CD4-positive, CD25-positive, alpha-beta regulatory T cell (primary cell): Measurements from ENCODE around the gene SPEM1. TPM values are rescaled to one million over a fixed set of nuclear protein-coding genes. Genes with fewer than 3 reads are reported as not detected.
"Not testable (repeated sequence)": the region's sequence is repeated elsewhere in the genome, so short reads cannot be mapped to it uniquely, and the experiment has no call there.

Experiments used
- ATAC-seq, 2 donors: fragments of 150-1000 bp; cut with Tn5 transposase; one replicate each; pipeline ENCODE4 v1.10.0; 2021; ENCODE audit warnings: low read depth in 2 of 2, moderate number of reproducible peaks in 2 of 2, moderate library complexity in 1 of 2
- DNase-seq, 3 donors: peaks; one replicate each; pipeline versions ENCODE4 v3.0.0 to v3.0.0-alpha.2; 2012 to 2022; ENCODE audit warnings: mixed read lengths in 1 of 3
- H3K27ac ChIP-seq: one replicate; pipeline ENCODE4 v1.7.0; 2013; ENCODE audit warnings: mild to moderate bottlenecking, low read length; ENCODE audit not compliant: insufficient read depth, poor library complexity, severe bottlenecking
- H3K27me3 ChIP-seq: one replicate; pipeline ENCODE4 v1.7.0; 2013; ENCODE audit warnings: low read length; ENCODE audit not compliant: control insufficient read depth, insufficient read depth
- H3K36me3 ChIP-seq: one replicate; pipeline ENCODE4 v1.7.0; 2013; ENCODE audit warnings: mild to moderate bottlenecking, low read length, moderate library complexity; ENCODE audit not compliant: control insufficient read depth, insufficient read depth
- H3K4me1 ChIP-seq: 2 replicates; pipeline ENCODE4 v1.7.0; 2013; ENCODE audit warnings: mild to moderate bottlenecking, low read length; ENCODE audit not compliant: insufficient read depth, control insufficient read depth, poor library complexity, severe bottlenecking
- H3K4me3 ChIP-seq: one replicate; pipeline ENCODE4 v1.7.0; 2013; ENCODE audit warnings: low read depth, mild to moderate bottlenecking, low read length, moderate library complexity
- H3K9me3 ChIP-seq, 2 experiments: 1 replicate in 1 of 2; 2 replicates in 1 of 2; pipeline ENCODE4 v1.7.0; 2013; ENCODE audit warnings: low read length in 2 of 2, mild to moderate bottlenecking in 1 of 2, moderate library complexity in 1 of 2; ENCODE audit not compliant: control insufficient read depth in 2 of 2
- H3K27ac Mint-ChIP-seq, 3 donors: one replicate each; pipeline ENCODE4 v1.8.0; 2020 to 2022; ENCODE audit warnings: mild to moderate bottlenecking in 3 of 3, mixed read lengths in 3 of 3, moderate library complexity in 2 of 3
- H3K27me3 Mint-ChIP-seq: one replicate; pipeline ENCODE4 v1.8.0; 2022; ENCODE audit warnings: mild to moderate bottlenecking, mixed read lengths
- H3K36me3 Mint-ChIP-seq: one replicate; pipeline ENCODE4 v1.8.0; 2020; ENCODE audit warnings: mixed read lengths
- H3K4me1 Mint-ChIP-seq, 4 donors: one replicate each; pipeline ENCODE4 v1.8.0; 2020 to 2022; ENCODE audit warnings: mixed read lengths in 4 of 4, mild to moderate bottlenecking in 1 of 4
- H3K4me3 Mint-ChIP-seq, 4 donors: one replicate each; pipeline ENCODE4 v1.8.0; 2020 to 2022; ENCODE audit warnings: mild to moderate bottlenecking in 4 of 4, mixed read lengths in 4 of 4, moderate library complexity in 3 of 4
- H3K9me3 Mint-ChIP-seq, 7 donors: one replicate each; pipeline ENCODE4 v1.8.0; 2020 to 2022; ENCODE audit warnings: mixed read lengths in 7 of 7, mild to moderate bottlenecking in 3 of 7, moderate library complexity in 2 of 7
- polyA plus RNA-seq, 4 donors: library from polyadenylated mRNA; unstranded; fragments of 300-500 nt; fragmentation: Illumina TruSeq; gene quantifications; one replicate each; pipeline ENCODE4 v1.2.3, GENCODE V29; 2021
- total RNA-seq: library from RNA; stranded (reverse); gene quantifications from one replicate; pipeline ENCODE4 v1.2.3, GENCODE V29; 2022

The SPEM1 gene
- total and polyA plus RNA-seq, 5 donors from 2014 or later, result not detected

GRCh38 chr17:7470457-7470973 is 50.4 kb downstream of the SPEM1 start:
- H3K4me1 Mint-ChIP-seq, result peaks cover 0 to 51% (median 13%) of the 10 kb centered on the region in 4 donors
- not testable (repeated sequence) for H3K4me3 Mint-ChIP-seq

More at GRCh38 chr17:7470457-7470973, 50.4 kb downstream of the SPEM1 start:
- not testable (repeated sequence) for H3K36me3 Mint-ChIP-seq, H3K4me1 ChIP-seq, H3K9me3 Mint-ChIP-seq, H3K27ac Mint-ChIP-seq, H3K4me3 ChIP-seq, H3K27ac ChIP-seq, H3K27me3 Mint-ChIP-seq, DNase-seq, H3K9me3 ChIP-seq, H3K27me3 ChIP-seq, ATAC-seq
- H3K36me3 ChIP-seq, result peaks cover 24% of the 10 kb centered on the region

Other genes starting within 250 kb of the SPEM1 start
Only the 30 nearest of the 39 such genes appear.
- gene GABARAP, start 177.9 kb upstream of the SPEM1 start, total RNA-seq, result 227 TPM
- gene GABARAP, start 177.9 kb upstream of the SPEM1 start, polyA plus RNA-seq, result 1,000 to 10,000 TPM in 2 of 4 donors, 100 to 1,000 TPM in 2; 939 to 1,205 (median 986) TPM
- gene CTDNEP1, start 168.6 kb upstream of the SPEM1 start, total RNA-seq, result 114 TPM
- gene CTDNEP1, start 168.6 kb upstream of the SPEM1 start, polyA plus RNA-seq, result 10 to 100 TPM; 33.0 to 40.7 (median 38.8) TPM
- gene ELP5, start 168.1 kb upstream of the SPEM1 start, total RNA-seq, result 31.6 TPM
- gene ELP5, start 168.1 kb upstream of the SPEM1 start, polyA plus RNA-seq, result 10 to 100 TPM; 54.5 to 74.0 (median 59.0) TPM
- gene CLDN7, start 157.8 kb upstream of the SPEM1 start, total RNA-seq, result not detected
- 1 to 10 TPM in 2 of 4 donors, under 1 TPM in 2; 0.55 to 2.0 (median 1.3) TPM for gene CLDN7, start 157.8 kb upstream of the SPEM1 start, polyA plus RNA-seq
- gene SLC2A4, start 138.6 kb upstream of the SPEM1 start, total RNA-seq, result not detected
- gene SLC2A4, start 138.6 kb upstream of the SPEM1 start, polyA plus RNA-seq, result not detected
- gene YBX2, start 125.7 kb upstream of the SPEM1 start, total RNA-seq, result not detected
- gene YBX2, start 125.7 kb upstream of the SPEM1 start, polyA plus RNA-seq, result not detected
- 485 TPM for gene EIF5A, start 112.7 kb upstream of the SPEM1 start, total RNA-seq
- gene EIF5A, start 112.7 kb upstream of the SPEM1 start, polyA plus RNA-seq, result 100 to 1,000 TPM; 210 to 631 (median 398) TPM
- 129 TPM for gene GPS2, start 105.0 kb upstream of the SPEM1 start, total RNA-seq
- gene GPS2, start 105.0 kb upstream of the SPEM1 start, polyA plus RNA-seq, result 100 to 1,000 TPM in 2 of 4 donors, 10 to 100 TPM in 2; 79.3 to 107 (median 96.5) TPM
- gene NEURL4, start 91.0 kb upstream of the SPEM1 start, total RNA-seq, result 39.5 TPM
- 1 to 10 TPM in 2 of 4 donors, under 1 TPM in 2; 0.27 to 1.2 (median 0.83) TPM for gene NEURL4, start 91.0 kb upstream of the SPEM1 start, polyA plus RNA-seq
- gene ACAP1, start 83.8 kb upstream of the SPEM1 start, total RNA-seq, result 723 TPM
- gene ACAP1, start 83.8 kb upstream of the SPEM1 start, polyA plus RNA-seq, result 100 to 1,000 TPM; 194 to 259 (median 213) TPM
- gene KCTD11, start 68.2 kb upstream of the SPEM1 start, total RNA-seq, result 1.3 TPM
- 1 to 10 TPM; 2.6 to 4.0 (median 2.9) TPM for gene KCTD11, start 68.2 kb upstream of the SPEM1 start, polyA plus RNA-seq
- not detected for gene TMEM95, start 65.2 kb upstream of the SPEM1 start, total RNA-seq
- not detected for gene TMEM95, start 65.2 kb upstream of the SPEM1 start, polyA plus RNA-seq
- 4.8 TPM for gene TNK1, start 39.2 kb upstream of the SPEM1 start, total RNA-seq
- 1 to 10 TPM in 3 of 4 donors, under 1 TPM in 1; 0.42 to 3.8 (median 1.4) TPM for gene TNK1, start 39.2 kb upstream of the SPEM1 start, polyA plus RNA-seq
- 113 TPM for gene PLSCR3, start 25.8 kb upstream of the SPEM1 start, total RNA-seq
- gene PLSCR3, start 25.8 kb upstream of the SPEM1 start, polyA plus RNA-seq, result 100 to 1,000 TPM; 148 to 174 (median 153) TPM
- gene TMEM256, start 16.2 kb upstream of the SPEM1 start, total RNA-seq, result 23.0 TPM
- gene TMEM256, start 16.2 kb upstream of the SPEM1 start, polyA plus RNA-seq, result 10 to 100 TPM; 64.9 to 80.9 (median 66.7) TPM
- 3.6 TPM for gene NLGN2, start 12.5 kb upstream of the SPEM1 start, total RNA-seq
- not detected for gene NLGN2, start 12.5 kb upstream of the SPEM1 start, polyA plus RNA-seq
- gene SPEM2, start 5.3 kb downstream of the SPEM1 start, total RNA-seq, result not detected
- gene SPEM2, start 5.3 kb downstream of the SPEM1 start, polyA plus RNA-seq, result not detected
- gene SPEM3, start 8.5 kb downstream of the SPEM1 start, total RNA-seq, result not detected
- gene SPEM3, start 8.5 kb downstream of the SPEM1 start, polyA plus RNA-seq, result not detected
- 16.8 TPM for gene TMEM102, start 15.1 kb downstream of the SPEM1 start, total RNA-seq
- gene TMEM102, start 15.1 kb downstream of the SPEM1 start, polyA plus RNA-seq, result 10 to 100 TPM; 22.3 to 28.4 (median 24.2) TPM
- gene FGF11, start 19.2 kb downstream of the SPEM1 start, total RNA-seq, result 3.3 TPM
- under 1 TPM in 3 of 4 donors, not detected in 1; 0.07 to 0.27 (median 0.18) TPM for gene FGF11, start 19.2 kb downstream of the SPEM1 start, polyA plus RNA-seq
- 7.6 TPM for gene CHRNB1, start 24.7 kb downstream of the SPEM1 start, total RNA-seq
- gene CHRNB1, start 24.7 kb downstream of the SPEM1 start, polyA plus RNA-seq, result 10 to 100 TPM; 18.0 to 28.7 (median 27.0) TPM
- gene ZBTB4, start 59.3 kb downstream of the SPEM1 start, total RNA-seq, result 53.5 TPM
- gene ZBTB4, start 59.3 kb downstream of the SPEM1 start, polyA plus RNA-seq, result 10 to 100 TPM in 3 of 4 donors, 1 to 10 TPM in 1; 8.3 to 14.0 (median 11.0) TPM
- not detected for gene SLC35G6, start 61.1 kb downstream of the SPEM1 start, total RNA-seq
- gene SLC35G6, start 61.1 kb downstream of the SPEM1 start, polyA plus RNA-seq, result not detected
- 568 TPM for gene POLR2A, start 64.0 kb downstream of the SPEM1 start, total RNA-seq
- 10 to 100 TPM; 32.3 to 44.0 (median 37.2) TPM for gene POLR2A, start 64.0 kb downstream of the SPEM1 start, polyA plus RNA-seq
- gene TNFSF12, start 128.7 kb downstream of the SPEM1 start, total RNA-seq, result 46.9 TPM
- gene TNFSF12, start 128.7 kb downstream of the SPEM1 start, polyA plus RNA-seq, result 10 to 100 TPM; 35.5 to 49.6 (median 41.9) TPM
- gene TNFSF13, start 138.4 kb downstream of the SPEM1 start, total RNA-seq, result 1.6 TPM
- under 1 TPM in 3 of 4 donors, not detected in 1; 0.41 to 0.52 (median 0.44) TPM for gene TNFSF13, start 138.4 kb downstream of the SPEM1 start, polyA plus RNA-seq
- gene SENP3, start 141.6 kb downstream of the SPEM1 start, total RNA-seq, result 30.7 TPM
- 10 to 100 TPM; 10.1 to 16.1 (median 11.8) TPM for gene SENP3, start 141.6 kb downstream of the SPEM1 start, polyA plus RNA-seq
- gene CD68, start 159.3 kb downstream of the SPEM1 start, total RNA-seq, result 0.25 TPM
- 1 to 10 TPM in 1 of 4 donors, under 1 TPM in 2, not detected in 1; 0.65 to 1.2 (median 0.89) TPM for gene CD68, start 159.3 kb downstream of the SPEM1 start, polyA plus RNA-seq
- 40.0 TPM for gene MPDU1, start 163.5 kb downstream of the SPEM1 start, total RNA-seq
- 10 to 100 TPM; 41.0 to 63.7 (median 48.4) TPM for gene MPDU1, start 163.5 kb downstream of the SPEM1 start, polyA plus RNA-seq
- gene SOX15, start 169.8 kb downstream of the SPEM1 start, total RNA-seq, result not detected
- gene SOX15, start 169.8 kb downstream of the SPEM1 start, polyA plus RNA-seq, result not detected